ENCODE measurements around the gene KCNT2.

KCNT2 gene

GRCh38 chr1:196214866-196215265 is 393.4 kb downstream of the KCNT2 start:
- peaks cover 10% of the 10 kb centered on the region for H3K4me1 ChIP-seq (ENCODE audit: control insufficient read depth, low read length)
- no peaks in the 10 kb centered on the region for H3K36me3 ChIP-seq (ENCODE audit: control insufficient read depth, low read length)
- no peaks in the 10 kb centered on the region for H3K9me3 ChIP-seq (ENCODE audit: control insufficient read depth, insufficient read depth, low read length)
- H3K4me3 ChIP-seq (ENCODE audit: low read length): no peak overlapping the region
- no peaks in the 10 kb centered on the region for H3F3A ChIP-seq (ENCODE audit: control insufficient read depth, insufficient read depth)
- H3K27me3 ChIP-seq (ENCODE audit: control insufficient read depth, low read length): no peaks in the 10 kb centered on the region
- H3K4me2 ChIP-seq (ENCODE audit: low read length): no peak overlapping the region
- no peaks in the 10 kb centered on the region for H4K20me1 ChIP-seq (ENCODE audit: control insufficient read depth, insufficient read depth, low read depth, low read length)
- no peak for TF ChIP-seq CTCF (IDR thresholded peaks at IDR 0.05; ENCODE audit: low read depth, low read length, poor library complexity, severe bottlenecking)
- no peaks in the 10 kb centered on the region for H3K79me2 ChIP-seq (ENCODE audit: control insufficient read depth, low read length)
- no peak overlapping the region for H3K27ac ChIP-seq (ENCODE audit: low read depth, low read length)
- no peaks in the 10 kb centered on the region for H3K9me2 ChIP-seq (replicated peaks; ENCODE audit: control insufficient read depth, low read length)

GRCh38 chr1:196209983-196210382 is 398.3 kb downstream of the KCNT2 start:
- no peaks in the 10 kb centered on the region for H3K9me2 ChIP-seq (replicated peaks; ENCODE audit: control insufficient read depth, low read length)
- H4K20me1 ChIP-seq (ENCODE audit: control insufficient read depth, insufficient read depth, low read depth, low read length): no peaks in the 10 kb centered on the region
- H3K36me3 ChIP-seq (ENCODE audit: control insufficient read depth, low read length): no peaks in the 10 kb centered on the region
- H3K27ac ChIP-seq (ENCODE audit: low read depth, low read length): no peak overlapping the region
- no peaks in the 10 kb centered on the region for H3K9me3 ChIP-seq (ENCODE audit: control insufficient read depth, insufficient read depth, low read length)
- H3K79me2 ChIP-seq (ENCODE audit: control insufficient read depth, low read length): no peaks in the 10 kb centered on the region
- H3F3A ChIP-seq (ENCODE audit: control insufficient read depth, insufficient read depth): no peaks in the 10 kb centered on the region
- no peak overlapping the region for H3K4me2 ChIP-seq (ENCODE audit: low read length)
- TF ChIP-seq CTCF (IDR thresholded peaks at IDR 0.05; ENCODE audit: low read depth, low read length, poor library complexity, severe bottlenecking) (no peak), EZH2phosphoT487 (IDR thresholded peaks at IDR 0.05; ENCODE audit: borderline replicate concordance, low read length) (no peak)
- no peak overlapping the region for H3K4me3 ChIP-seq (ENCODE audit: low read length)
- H3K4me1 ChIP-seq (ENCODE audit: control insufficient read depth, low read length): no peaks in the 10 kb centered on the region
- H3K27me3 ChIP-seq (ENCODE audit: control insufficient read depth, low read length): no peaks in the 10 kb centered on the region

GRCh38 chr1:196209265-196209664 is 399.0 kb downstream of the KCNT2 start:
- Histone ChIP-seq H3K4me1 (ENCODE audit: control insufficient read depth, low read length) (no peaks in the 10 kb centered on the region), H3K4me2 (ENCODE audit: low read length) (no peak overlapping the region), H3K27ac (ENCODE audit: low read depth, low read length) (no peak overlapping the region), H3K27me3 (ENCODE audit: control insufficient read depth, low read length) (no peaks in the 10 kb centered on the region), H4K20me1 (ENCODE audit: control insufficient read depth, insufficient read depth, low read depth, low read length) (no peaks in the 10 kb centered on the region), H3K79me2 (ENCODE audit: control insufficient read depth, low read length) (no peaks in the 10 kb centered on the region), H3K9me2 (replicated peaks; ENCODE audit: control insufficient read depth, low read length) (no peaks in the 10 kb centered on the region), H3K36me3 (ENCODE audit: control insufficient read depth, low read length) (no peaks in the 10 kb centered on the region), H3F3A (ENCODE audit: control insufficient read depth, insufficient read depth) (no peaks in the 10 kb centered on the region), H3K4me3 (ENCODE audit: low read length) (no peak overlapping the region), H3K9me3 (ENCODE audit: control insufficient read depth, insufficient read depth, low read length) (no peaks in the 10 kb centered on the region)
- TF ChIP-seq EZH2phosphoT487 (IDR thresholded peaks at IDR 0.05; ENCODE audit: borderline replicate concordance, low read length) (no peak), CTCF (IDR thresholded peaks at IDR 0.05; ENCODE audit: low read depth, low read length, poor library complexity, severe bottlenecking) (no peak)

All from DOHH2 (cell line).